M059J (cell line): ENCODE results near the gene WDR77. TPM values are rescaled to one million over a fixed set of nuclear protein-coding genes. Genes with fewer than 3 reads are reported as not detected.
A peak's percentile ranks its signal among the peaks of the same experiment; 100 is the strongest.

Experiments used
- DNase-seq: peaks from one replicate; pipeline ENCODE4 v3.0.0-alpha.2; 2012; ENCODE audit warnings: low read depth
- total RNA-seq: library from RNA; depleted of rRNA; stranded (reverse); fragments of >200 nt; shearing (Covaris generic); gene quantifications from 2 replicates; pipeline ENCODE4 v1.2.3, GENCODE V29; 2014

Gene WDR77
- total RNA-seq, 1 experiment from 2014 or later, result 52.9 TPM

- DNase-seq, result no peak
These were observed 9.3 kb downstream of the WDR77 start for GRCh38 chr1:111439461-111440351.

DNA sequence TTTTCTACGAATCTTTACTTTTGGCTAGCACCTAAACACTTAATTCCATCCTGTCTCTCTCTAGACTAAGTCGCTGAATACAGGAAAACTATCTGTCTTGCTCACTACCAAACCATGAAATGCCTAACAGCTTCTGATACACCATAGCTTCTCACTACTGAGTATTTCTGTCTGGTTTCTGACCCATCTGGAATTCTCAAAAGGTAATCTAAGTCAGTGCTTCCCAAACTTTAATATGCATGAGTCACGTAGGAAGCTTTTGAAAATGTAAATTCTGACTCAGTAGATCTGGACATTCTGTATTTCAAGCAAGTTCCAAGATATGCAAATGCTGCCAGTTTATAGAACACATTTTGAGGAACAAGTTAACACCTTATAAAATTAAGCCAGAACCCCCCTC lies 12.3 kb downstream of the WDR77 start:
- peak; percentile 61 for DNase-seq

DNA sequence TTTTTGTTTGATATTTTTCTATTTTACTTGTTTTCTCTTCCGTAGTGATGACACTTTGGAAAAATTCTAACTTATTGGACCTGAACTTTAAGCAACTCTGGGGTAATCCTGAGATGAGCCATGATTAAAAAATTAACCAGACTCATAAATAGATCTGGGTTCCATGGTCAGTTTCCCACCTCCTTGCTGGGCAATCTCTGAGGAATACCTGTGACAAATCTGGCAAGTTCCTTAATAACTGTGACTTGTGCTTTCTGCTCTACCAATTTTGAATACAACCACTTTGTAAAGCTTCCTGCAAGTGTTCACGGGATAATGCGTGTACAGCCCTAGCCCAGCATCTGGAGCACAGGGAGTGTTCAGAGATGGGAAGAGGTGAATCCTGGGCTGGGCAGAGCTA lies 24.8 kb downstream of the WDR77 start:
- DNase-seq, result no peak

GRCh38 chr1:111422546-111423391 lies 26.3 kb downstream of the WDR77 start:
- DNase-seq, result peak; percentile 83

- DNase-seq, result no peak
These were observed 28.7 kb downstream of the WDR77 start for GRCh38 chr1:111420377-111420776.

GRCh38 chr1:111419037-111419436 lies 30.0 kb downstream of the WDR77 start:
- no peak for DNase-seq

DNA sequence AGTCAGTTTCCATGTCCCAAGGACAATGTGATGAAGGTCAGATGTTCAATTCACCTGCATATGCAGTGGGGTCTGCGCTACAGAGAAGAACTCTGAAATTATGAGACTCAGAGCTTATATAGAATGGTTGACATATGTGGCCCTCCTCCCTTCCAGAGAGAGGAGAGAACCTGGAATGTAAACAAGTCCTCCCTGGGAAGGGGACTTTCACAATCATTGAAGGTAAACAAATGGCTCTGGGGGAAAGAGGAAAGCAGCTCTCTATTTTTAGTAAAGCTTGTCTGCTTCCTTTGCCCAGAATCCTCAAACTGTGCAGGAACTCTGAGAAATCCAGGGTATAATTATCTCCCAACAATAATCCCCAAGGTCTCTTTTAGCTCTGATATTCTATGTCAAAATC lies 31.3 kb downstream of the WDR77 start:
- DNase-seq, result peak; percentile 24

DNA sequence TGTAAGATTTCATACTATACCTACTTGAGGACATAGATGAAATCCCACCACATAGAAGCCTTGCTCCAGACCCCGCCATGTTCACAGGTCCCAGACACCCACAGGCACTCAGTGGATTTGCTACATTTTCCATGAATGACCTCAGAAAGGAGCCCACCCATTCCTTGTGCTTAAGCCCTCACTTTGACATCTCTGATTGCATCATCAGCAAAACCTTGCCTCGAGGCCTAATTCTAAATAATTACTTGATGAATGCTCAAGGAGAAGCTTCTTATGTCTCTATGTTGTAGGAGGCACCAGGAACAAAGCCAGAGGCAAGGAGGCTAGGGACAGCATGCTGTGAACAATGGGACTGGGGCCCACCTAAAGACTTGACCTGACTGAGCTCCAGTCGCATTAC lies 33.6 kb downstream of the WDR77 start:
- no peak for DNase-seq

GRCh38 chr1:111414756-111415155 lies 34.3 kb downstream of the WDR77 start:
- DNase-seq, result no peak

- no peak for DNase-seq
These were observed 36.2 kb downstream of the WDR77 start for GRCh38 chr1:111412839-111413238.

DNA sequence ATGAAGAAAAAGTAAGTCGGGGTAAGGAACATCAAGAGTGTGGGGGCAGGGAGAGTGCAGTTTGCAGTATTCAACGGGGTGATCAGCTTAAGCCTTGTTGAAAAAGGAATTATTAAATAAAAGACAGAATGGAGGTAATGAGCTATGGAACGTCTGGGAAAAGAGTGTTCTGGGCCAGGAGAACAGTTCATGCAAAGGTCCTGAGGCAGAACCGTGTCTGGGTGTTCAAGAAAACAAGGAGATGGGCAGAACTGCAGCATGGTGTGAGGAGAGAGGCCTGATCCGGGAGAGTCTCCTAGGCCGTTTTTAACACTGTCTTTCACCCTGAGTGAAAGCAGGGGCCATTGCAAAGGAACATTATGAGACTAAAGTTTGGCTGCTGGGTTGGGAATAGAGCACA lies 41.8 kb downstream of the WDR77 start:
- no peak for DNase-seq

DNA sequence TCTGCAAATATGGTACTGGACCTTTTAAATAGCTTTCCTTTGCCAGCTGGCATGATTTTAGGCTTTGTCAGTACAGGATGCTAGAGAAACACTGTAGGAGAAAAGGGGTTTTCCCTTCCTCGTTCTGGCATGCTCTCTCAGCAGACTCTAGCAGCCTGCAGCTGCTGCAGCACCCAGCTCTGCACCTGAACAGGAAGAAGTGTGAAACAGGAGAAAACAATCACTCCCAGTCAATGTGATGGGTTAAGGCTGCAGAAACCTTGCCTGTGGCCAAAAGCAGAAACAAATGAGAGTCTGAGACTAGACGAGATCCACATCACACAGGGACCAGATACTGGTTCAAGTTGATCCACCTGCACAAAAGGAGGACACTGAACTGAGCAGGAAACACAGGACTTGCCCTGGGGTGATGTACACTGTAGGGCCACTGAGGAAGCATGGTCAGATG lies 42.7 kb downstream of the WDR77 start:
- DNase-seq, result peak; percentile 11

DNA sequence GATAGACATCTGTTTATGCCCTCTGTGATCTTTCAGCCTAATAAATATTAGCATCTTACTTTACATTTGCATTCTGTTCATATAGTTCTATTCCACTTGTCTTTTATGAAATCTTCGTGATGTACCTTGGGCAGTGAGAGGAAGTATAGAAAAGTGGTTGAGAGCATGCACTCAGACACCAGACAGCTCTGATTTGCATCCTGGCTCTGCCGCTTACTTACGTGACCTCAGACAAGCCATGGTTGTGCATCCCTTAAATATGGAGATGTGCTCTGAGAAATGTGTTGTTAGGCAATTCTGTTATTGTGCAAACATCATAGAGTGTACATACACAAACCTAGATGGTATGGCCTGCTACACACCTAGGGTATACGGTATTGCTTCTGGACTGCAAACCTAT lies 44.5 kb downstream of the WDR77 start:
- DNase-seq, result no peak

GRCh38 chr1:111402083-111402482 lies 47.0 kb downstream of the WDR77 start:
- no peak for DNase-seq

DNA sequence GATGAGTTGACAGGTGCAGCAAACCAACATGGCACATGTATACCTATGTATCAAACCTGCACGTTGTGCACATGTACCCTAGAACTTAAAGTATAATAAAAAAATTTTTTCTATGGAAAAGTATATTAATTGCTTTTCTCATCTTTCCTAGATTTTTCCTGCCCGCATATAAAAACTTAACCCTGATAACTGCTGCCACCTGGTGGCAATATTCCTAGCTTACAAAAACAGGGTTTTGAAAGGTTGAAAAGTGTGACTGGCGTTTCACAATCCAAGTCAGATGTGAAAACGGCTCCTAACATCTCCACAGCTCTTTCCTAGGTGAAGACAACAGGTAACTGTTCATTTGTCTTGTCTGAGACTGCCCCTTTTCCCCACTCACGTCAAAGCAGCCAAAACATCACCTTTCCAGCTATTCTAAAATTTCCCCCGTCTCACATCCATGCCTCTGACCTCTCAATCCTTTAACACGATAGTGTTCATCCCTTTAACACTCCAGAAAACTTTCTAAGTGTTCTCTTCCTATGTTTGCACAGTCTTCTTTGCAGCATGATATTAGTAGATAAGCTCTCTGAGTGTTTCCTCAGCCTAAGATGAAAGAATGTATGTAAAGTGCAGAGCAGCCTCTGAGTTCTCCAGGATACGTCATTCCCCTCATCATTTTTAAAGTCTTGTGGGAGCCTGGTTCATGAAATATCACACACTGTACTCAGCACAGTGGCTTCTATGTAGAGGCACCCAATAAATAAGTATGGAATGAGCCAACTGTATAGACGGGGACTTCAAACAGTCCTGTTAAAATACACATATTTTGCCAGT lies 49.1 kb downstream of the WDR77 start:
- peak; percentile 46 for DNase-seq

- no peak for DNase-seq
These were observed 56.6 kb downstream of the WDR77 start for GRCh38 chr1:111392460-111392945.

DNA sequence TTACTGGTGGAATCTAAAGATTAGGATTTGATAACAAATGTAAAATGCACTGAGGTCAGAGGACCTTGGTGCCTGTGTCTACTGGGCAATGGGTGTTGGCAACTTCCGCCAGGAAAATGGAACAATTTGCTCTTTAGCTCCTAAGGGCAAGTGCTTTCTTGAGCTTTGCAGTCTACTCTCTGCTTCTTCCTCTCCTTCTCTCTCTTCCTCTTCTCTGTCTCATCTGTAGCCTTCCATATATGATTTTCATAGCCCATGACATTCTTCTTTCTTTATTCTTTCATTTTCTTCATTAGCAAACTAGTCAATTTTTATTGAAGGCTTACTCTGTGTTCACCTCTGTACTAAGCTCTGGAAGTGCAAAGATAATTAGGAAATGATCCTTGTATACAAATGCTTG lies 57.0 kb downstream of the WDR77 start:
- DNase-seq, result no peak
